Brain microvascular endothelial cell (primary cell): Measurements from ENCODE around the gene DNAJC22.

ENCODE experiments used
- DNase-seq: peaks from one replicate; pipeline ENCODE4 v3.0.0-alpha.2; 2020
- H3K27ac ChIP-seq: fragments of 250-450 bp; sonication (Bioruptor Pico); 2 replicates; pipeline ENCODE4 v1.5.1; 2020; ENCODE audit warnings: mild to moderate bottlenecking, moderate library complexity
- H3K27me3 ChIP-seq: fragments of 250-450 bp; sonication (Bioruptor Pico); replicated peaks from 2 replicates; pipeline ENCODE4 v1.5.1; 2020; ENCODE audit warnings: mild to moderate bottlenecking
- H3K36me3 ChIP-seq: fragments of 250-450 bp; sonication (Bioruptor Pico); replicated peaks from 2 replicates; pipeline ENCODE4 v1.5.1; 2020; ENCODE audit warnings: mild to moderate bottlenecking
- H3K4me3 ChIP-seq: 2 replicates; pipeline ENCODE4 v1.5.1; 2011; ENCODE audit warnings: low read depth, mild to moderate bottlenecking, control low read depth, low read length, moderate library complexity
- in situ Hi-C: cut with HindIII; loops from 2 replicates; pipeline ENCODE4 v1.10.0; 2017; ENCODE audit warnings: low sequenced_read_pairs, low pct_ligation_motif_present
- TF ChIP-seq, protein P1 (sequence below): IDR thresholded peaks from 2 replicates; pipeline ENCODE4 v1.5.1; 2011; ENCODE audit warnings: low read depth, mild to moderate bottlenecking, moderate library complexity, low read length, control low read depth, inconsistent platforms; ENCODE audit errors: missing control alignments

Gene DNAJC22

DNA sequence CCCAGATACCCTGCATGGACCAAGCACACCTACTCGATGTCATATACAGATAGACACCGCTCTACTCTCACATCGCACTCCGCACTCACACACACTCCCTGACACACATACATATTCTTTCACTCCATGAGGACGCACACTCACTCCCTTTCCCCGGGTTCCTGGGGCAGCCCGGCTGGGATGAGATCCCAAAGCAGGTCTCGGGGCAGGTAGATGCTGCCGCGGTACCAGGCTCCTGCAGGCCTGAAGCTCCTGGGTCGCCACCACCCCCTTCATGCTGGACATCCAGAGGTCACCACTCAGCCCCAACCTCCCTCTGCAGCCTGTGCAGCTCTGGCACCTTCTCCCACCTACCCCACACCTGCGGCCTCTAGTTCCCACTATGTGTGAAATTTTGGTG is 12.0 kb upstream of the DNAJC22 start:
- DNase-seq = no peak
- Histone ChIP-seq H3K27me3 (peaks cover 35% of the 10 kb centered on the region), H3K27ac (no peak overlapping the region), H3K4me3 (no peak overlapping the region), H3K36me3 (no peaks in the 10 kb centered on the region)
- in situ Hi-C loops = no loop called here
- TF ChIP-seq, protein P1, sequence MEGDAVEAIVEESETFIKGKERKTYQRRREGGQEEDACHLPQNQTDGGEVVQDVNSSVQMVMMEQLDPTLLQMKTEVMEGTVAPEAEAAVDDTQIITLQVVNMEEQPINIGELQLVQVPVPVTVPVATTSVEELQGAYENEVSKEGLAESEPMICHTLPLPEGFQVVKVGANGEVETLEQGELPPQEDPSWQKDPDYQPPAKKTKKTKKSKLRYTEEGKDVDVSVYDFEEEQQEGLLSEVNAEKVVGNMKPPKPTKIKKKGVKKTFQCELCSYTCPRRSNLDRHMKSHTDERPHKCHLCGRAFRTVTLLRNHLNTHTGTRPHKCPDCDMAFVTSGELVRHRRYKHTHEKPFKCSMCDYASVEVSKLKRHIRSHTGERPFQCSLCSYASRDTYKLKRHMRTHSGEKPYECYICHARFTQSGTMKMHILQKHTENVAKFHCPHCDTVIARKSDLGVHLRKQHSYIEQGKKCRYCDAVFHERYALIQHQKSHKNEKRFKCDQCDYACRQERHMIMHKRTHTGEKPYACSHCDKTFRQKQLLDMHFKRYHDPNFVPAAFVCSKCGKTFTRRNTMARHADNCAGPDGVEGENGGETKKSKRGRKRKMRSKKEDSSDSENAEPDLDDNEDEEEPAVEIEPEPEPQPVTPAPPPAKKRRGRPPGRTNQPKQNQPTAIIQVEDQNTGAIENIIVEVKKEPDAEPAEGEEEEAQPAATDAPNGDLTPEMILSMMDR = no peak

DNA sequence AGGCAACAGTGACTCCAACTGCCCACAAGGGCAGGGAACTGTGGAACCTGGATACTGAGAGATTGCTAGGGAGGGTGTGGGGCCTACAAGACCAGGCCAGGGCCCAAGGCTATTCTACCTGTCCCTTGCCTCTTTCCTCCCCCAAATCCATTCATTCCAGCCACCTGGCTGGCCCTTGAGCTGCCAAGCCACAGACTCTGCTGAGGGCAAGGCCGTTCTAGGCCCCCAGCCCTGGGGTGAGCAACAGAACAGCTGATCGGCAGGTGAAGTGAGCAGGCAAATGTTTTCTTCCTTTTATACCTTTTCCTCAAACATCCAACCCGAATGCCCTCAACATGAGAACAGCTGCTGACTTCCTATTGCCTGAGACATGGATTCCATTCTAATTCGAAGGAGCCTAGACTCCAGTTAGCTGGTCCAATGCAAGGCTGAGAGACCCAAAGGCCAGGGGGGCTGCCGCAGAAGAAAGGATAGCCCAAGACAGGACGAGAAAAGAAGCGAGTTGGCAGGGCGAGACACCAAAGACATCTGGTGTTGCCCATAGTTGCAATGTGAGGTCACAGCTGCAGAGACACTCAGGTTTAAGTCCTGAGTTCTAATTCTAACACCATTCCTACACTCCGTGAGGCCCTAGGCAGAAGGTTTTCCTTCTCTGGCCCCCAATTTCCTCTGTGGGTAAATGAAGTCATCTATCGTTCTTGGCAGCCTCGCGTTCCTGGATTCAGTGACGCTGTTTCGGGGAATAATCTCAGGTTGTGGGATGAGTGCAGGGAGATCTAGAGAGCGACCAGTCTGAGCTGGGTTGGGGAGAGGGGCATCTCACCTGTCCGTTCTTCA is 11.4 kb upstream of the DNAJC22 start:
- TF ChIP-seq, protein P1 = no peak
- in situ Hi-C loops = no loop called here

DNA sequence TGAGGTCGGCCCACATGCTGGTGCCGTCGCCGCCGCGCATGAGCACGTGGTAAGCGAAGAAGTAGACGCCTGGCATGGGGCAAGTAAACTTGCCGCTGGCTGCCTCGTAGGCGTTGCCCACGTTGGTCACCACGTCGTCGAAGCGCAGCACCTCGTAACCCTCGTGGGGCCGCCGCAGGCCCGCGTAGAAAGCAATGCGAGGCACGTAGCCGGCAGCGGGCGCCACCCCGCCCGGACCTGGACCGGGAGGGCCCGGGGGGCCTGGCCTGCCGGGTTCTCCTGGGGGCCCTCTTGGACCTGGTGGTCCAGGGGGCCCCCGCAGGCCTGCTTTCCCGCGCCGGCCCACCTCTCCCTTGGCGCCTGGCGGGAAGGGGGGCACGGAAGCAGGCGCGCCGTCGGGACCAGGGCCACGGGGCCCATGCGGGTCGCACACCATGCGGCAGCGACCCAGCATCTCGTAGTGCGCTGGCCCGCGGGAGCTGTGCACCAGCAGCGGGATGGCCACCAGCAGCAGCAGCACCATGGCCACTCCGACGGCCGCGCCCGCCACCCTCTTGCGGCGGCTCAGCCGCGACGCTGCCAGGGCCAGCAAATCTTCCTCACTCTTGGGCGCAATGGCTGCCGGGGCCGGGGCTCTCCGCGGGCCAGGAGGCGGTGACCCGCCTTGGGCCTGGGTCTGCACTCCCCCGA is 10.6 kb upstream of the DNAJC22 start:
- TF ChIP-seq, protein P1 = no peak
- Histone ChIP-seq H3K4me3 (no peak overlapping the region), H3K27ac (no peak overlapping the region), H3K27me3 (peaks cover 35% of the 10 kb centered on the region), H3K36me3 (no peaks in the 10 kb centered on the region)
- DNase-seq = no peak
- in situ Hi-C loops = no loop called here

More for the DNA sequence above, 11.4 kb upstream of the DNAJC22 start:
- H3K36me3 ChIP-seq = no peaks in the 10 kb centered on the region
- no peak overlapping the region for H3K4me3 ChIP-seq
- no peak overlapping the region for H3K27ac ChIP-seq
- peaks cover 35% of the 10 kb centered on the region for H3K27me3 ChIP-seq
- no peak for DNase-seq

DNA sequence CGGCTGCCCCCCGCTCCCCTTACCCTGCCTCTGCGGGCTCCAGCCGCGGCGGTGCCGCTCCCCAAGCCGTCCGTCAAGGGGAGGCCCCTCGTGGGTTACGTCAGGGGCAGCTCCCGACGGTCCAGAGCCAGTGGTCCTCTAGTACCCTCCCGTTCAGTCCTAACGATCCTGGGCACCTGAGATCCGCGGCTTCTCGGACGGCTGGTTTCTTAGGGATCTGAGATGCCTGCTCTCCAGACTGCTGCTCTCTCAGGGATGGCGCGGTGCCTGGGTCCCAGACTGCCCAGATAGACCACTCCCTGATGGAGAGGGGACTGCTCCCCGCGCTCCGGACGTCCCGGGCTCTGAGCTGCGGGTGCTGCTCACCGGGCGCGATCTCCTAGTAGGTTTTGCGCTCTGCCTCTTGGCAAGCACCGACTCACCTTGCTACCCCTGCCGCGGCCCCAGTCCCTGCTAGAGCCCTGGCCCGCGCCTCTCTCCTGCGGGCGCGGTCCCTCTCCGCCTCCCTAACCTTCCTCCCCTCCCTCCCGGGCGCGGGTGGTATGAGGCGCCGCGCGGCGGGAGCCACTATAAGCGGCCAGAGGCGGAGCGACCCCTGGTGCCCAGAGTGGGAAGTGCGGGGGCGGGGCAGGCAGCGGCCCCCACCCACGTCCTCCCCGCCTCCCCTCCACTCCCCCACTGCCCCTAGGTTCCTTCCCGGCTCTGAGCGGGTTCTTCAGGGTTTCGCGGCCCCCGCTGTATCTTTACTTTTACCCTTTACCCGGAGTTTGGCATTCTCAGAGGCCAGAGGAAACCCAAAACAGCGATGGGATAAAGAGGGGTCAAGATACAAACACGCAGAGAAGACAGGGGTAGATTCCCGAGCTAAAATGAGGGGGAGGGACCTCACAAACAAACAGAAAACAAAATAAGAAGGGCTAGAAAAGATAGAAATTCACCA is 9.8 kb upstream of the DNAJC22 start, which contains the start of gene C1QL4:
Gene C1QL4 (minus strand): TSS at position 544 of the 940 bp plus-strand sequence. CDS start 711 bp downstream, outside the sequence.
- in situ Hi-C loops = no loop called here
- TF ChIP-seq, protein P1 = peak; percentile 83
- Histone ChIP-seq H3K36me3 (no peaks in the 10 kb centered on the region), H3K27me3 (peaks cover 40% of the 10 kb centered on the region), H3K4me3 (peak within 1 kb of the TSS; percentile 37), H3K27ac (no peak within 1 kb of the TSS)
- DNase-seq = peak; percentile 57

DNA sequence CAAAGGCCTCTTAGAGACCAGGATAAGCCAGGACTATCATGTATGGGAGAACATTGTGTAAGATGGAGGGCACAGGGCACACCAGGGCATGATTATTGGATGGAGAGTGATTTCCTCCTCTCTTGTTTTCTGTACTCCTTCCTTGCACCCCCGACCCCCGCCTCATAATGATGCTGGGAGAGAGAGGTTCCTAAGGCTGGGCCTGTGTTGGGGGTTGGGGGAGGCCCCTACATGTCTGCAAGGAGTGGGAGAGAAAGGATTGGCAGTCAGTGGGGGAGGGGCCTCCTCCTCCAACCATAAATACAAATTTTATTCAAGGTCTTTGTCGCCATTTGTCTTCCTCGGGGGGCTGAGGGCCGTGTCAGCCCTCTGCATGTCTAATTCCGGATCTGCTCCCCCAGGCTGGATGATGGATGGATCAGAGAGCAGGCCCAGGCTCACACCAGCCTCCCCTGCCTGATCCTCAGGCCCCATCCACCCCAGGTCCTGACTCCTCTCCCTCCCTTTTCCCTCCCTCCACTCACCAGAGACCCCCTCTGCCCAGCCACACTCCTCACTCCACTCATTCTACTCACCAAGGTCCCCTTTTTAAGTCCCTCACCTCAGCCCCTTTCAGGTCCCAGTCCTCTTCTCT is 7.7 kb upstream of the DNAJC22 start:
- Histone ChIP-seq H3K27ac (no peak overlapping the region), H3K27me3 (peaks cover 38% of the 10 kb centered on the region), H3K4me3 (no peak overlapping the region), H3K36me3 (no peaks in the 10 kb centered on the region)
- in situ Hi-C loops = no loop called here
- no peak for DNase-seq
- TF ChIP-seq, protein P1 = no peak
